ENCODE data around the gene ZCCHC13.
"Not testable (repeated sequence)": the region's sequence is repeated elsewhere in the genome, so short reads cannot be mapped to it uniquely, and the experiment has no call there.

Gene ZCCHC13

GRCh38 chrX:74324131-74324530 lies 20.2 kb downstream of the ZCCHC13 start:
- DNase-seq, result no peak

- no peak for DNase-seq
These were observed 21.4 kb downstream of the ZCCHC13 start for GRCh38 chrX:74325130-74326059.

GRCh38 chrX:74338852-74339251 lies 34.9 kb downstream of the ZCCHC13 start:
- no peak for DNase-seq

- no peak for DNase-seq
These were observed 36.1 kb downstream of the ZCCHC13 start for GRCh38 chrX:74340051-74340450.

- not testable (repeated sequence) for DNase-seq
These were observed 38.2 kb downstream of the ZCCHC13 start for GRCh38 chrX:74342211-74342610.

GRCh38 chrX:74343343-74344279 lies 39.6 kb downstream of the ZCCHC13 start:
- DNase-seq, result peak in 8 of 14 donors; percentile 1 to 30 (median 10)

- no peak for DNase-seq
These were observed 40.3 kb downstream of the ZCCHC13 start for GRCh38 chrX:74344280-74344622.

- DNase-seq, result no peak
These were observed 42.1 kb downstream of the ZCCHC13 start for GRCh38 chrX:74346088-74346487.

- DNase-seq, result no peak
These were observed 45.4 kb downstream of the ZCCHC13 start for GRCh38 chrX:74349387-74349786.

- no peak for DNase-seq
These were observed 47.8 kb downstream of the ZCCHC13 start for GRCh38 chrX:74351760-74352159.

GRCh38 chrX:74353984-74354383 lies 50.0 kb downstream of the ZCCHC13 start:
- no peak for DNase-seq

Data from C1 segment of cervical spinal cord (tissue), 14 donors.